ENCODE results near the gene GPC4.

GRCh38 chrX:133414406-133415275 lies 648 bp downstream of the GPC4 start:
- TF ChIP-seq ZNF436 (CRISPR knock-in tag; IDR thresholded peaks at IDR 0.05) = no peak
- TF ChIP-seq ZNF143 (CRISPR knock-in tag; IDR thresholded peaks at IDR 0.05) = no peak
- no peak for TF ChIP-seq KLF16 (IDR thresholded peaks at IDR 0.05)
- TF ChIP-seq ETV1 (tag; conservative IDR thresholded peaks at IDR 0.05; ENCODE audit: low read depth) = no peak
- TF ChIP-seq POLR2A (conservative IDR thresholded peaks at IDR 0.05) = no peak
- no peak for TF ChIP-seq ZBTB49 (CRISPR knock-in tag; IDR thresholded peaks at IDR 0.05; ENCODE audit: borderline replicate concordance)
- TF ChIP-seq EZH2 (IDR thresholded peaks at IDR 0.05; ENCODE audit: borderline replicate concordance, low read depth, low read length) = no peak
- TF ChIP-seq DEAF1 (CRISPR knock-in tag; IDR thresholded peaks at IDR 0.05) = no peak
- TF ChIP-seq NUFIP1 (IDR thresholded peaks at IDR 0.05; ENCODE audit: partially characterized antibody) = no peak
- TF ChIP-seq CBX5 (IDR thresholded peaks at IDR 0.05; ENCODE audit: borderline replicate concordance, low read depth) = no peak
- no peak for TF ChIP-seq L3MBTL2 (IDR thresholded peaks at IDR 0.05)
- no peak for TF ChIP-seq LARP7 (IDR thresholded peaks at IDR 0.05)

All from K562 (cell line).